Transverse colon (tissue), 4 donors: ENCODE measurements around the gene CRISP2. TPM values are rescaled to one million over a fixed set of nuclear protein-coding genes. Genes with fewer than 3 reads are reported as not detected.
"Not testable (repeated sequence)": the region's sequence is repeated elsewhere in the genome, so short reads cannot be mapped to it uniquely, and the experiment has no call there.

Experiments used
- DNase-seq: peaks from one replicate; pipeline ENCODE4 v3.0.0-alpha.2; 2019
- H3K27ac ChIP-seq, 4 donors: fragments of 200-600 bp; sonication (generic); 2 replicates each; pipeline ENCODE4 v1.5.1; 2016 to 2018; ENCODE audit warnings: inconsistent platforms in 4 of 4
- H3K27me3 ChIP-seq: fragments of 200-600 bp; sonication (generic); 2 replicates; pipeline ENCODE4 v1.5.1; 2017; ENCODE audit warnings: inconsistent platforms
- H3K36me3 ChIP-seq, 4 donors: fragments of 200-600 bp; sonication (generic); 2 replicates each; pipeline ENCODE4 v1.5.1; 2017 to 2019; ENCODE audit warnings: inconsistent platforms in 4 of 4
- H3K4me1 ChIP-seq, 4 donors: fragments of 200-600 bp; sonication (generic); 2 replicates each; pipeline ENCODE4 v1.5.1; 2017 to 2020; ENCODE audit warnings: inconsistent platforms in 4 of 4
- H3K4me3 ChIP-seq, 4 donors: fragments of 200-600 bp; sonication (generic); 1 replicate in 1 of 4; 2 replicates in 3 of 4; pipeline versions ENCODE4 v1.5.1 to v1.6.1; 2017 to 2019; ENCODE audit warnings: inconsistent platforms in 4 of 4
- H3K9me3 ChIP-seq, 2 donors: fragments of 200-600 bp; sonication (generic); 2 replicates each; pipeline ENCODE4 v1.5.1; 2017 to 2019; ENCODE audit warnings: inconsistent platforms in 2 of 2
- EP300 ChIP-seq: sonication (generic); formaldehyde crosslinking; IDR thresholded peaks from one replicate; pipeline ENCODE4 v1.6.1; 2017; ENCODE audit warnings: antibody characterized with exemption, low read depth
- POLR2A ChIP-seq: fragments of 450-650 bp; IDR thresholded peaks from one replicate; pipeline ENCODE4 v1.6.1; 2016; ENCODE audit warnings: antibody characterized with exemption, mild to moderate bottlenecking, moderate library complexity
- POLR2AphosphoS5 ChIP-seq, 3 donors: sonication (generic); formaldehyde crosslinking; IDR thresholded peaks; one replicate each; pipeline ENCODE4 v1.6.1; 2016; ENCODE audit warnings: antibody characterized with exemption in 3 of 3
- WGBS, 2 donors: methylation state at CpG; one replicate each; pipeline ENCODE4 v1.1.5; 2018; ENCODE audit warnings: low coverage in 1 of 2; 5-methylcytosine and 5-hydroxymethylcytosine counted together
- in situ Hi-C, 4 donors: fragments of 200-750 bp; cut with MboI; loops; one replicate each; pipeline versions ENCODE4 v1.15.0 to v1.15.1; 2017; ENCODE audit warnings: low sequenced_read_pairs in 3 of 4, low pct_ligation_motif_present in 1 of 4, low pct_unique_long_range_greater_than_20kb in 1 of 4
- intact Hi-C: fragments of 100-400 bp; cut with DNase I; formaldehyde crosslinking; loops from one replicate; pipeline ENCODE4 v1.15.1; 2023; ENCODE audit warnings: low total_unique reads
- total RNA-seq, 4 donors: library from RNA; depleted of rRNA; stranded (reverse); fragments of >200 nt; gene quantifications; one replicate each; pipeline ENCODE4 v1.1.0, GENCODE V29; 2016
- TF ChIP-seq, protein P1 (sequence below), 5 experiments: fragments of 200-600 bp in 3 of 5; fragments of 450-650 bp in 2 of 5; sonication (generic) in 3 of 5; IDR thresholded peaks; 1 replicate in 2 of 5; 2 replicates in 3 of 5; pipeline ENCODE4 v1.5.1; 2016 to 2017; ENCODE audit warnings: antibody characterized with exemption in 5 of 5, inconsistent platforms in 3 of 5, mild to moderate bottlenecking in 2 of 5, moderate library complexity in 1 of 5

Gene CRISP2
- total RNA-seq, 4 donors from 2014 or later: not detected

DNA sequence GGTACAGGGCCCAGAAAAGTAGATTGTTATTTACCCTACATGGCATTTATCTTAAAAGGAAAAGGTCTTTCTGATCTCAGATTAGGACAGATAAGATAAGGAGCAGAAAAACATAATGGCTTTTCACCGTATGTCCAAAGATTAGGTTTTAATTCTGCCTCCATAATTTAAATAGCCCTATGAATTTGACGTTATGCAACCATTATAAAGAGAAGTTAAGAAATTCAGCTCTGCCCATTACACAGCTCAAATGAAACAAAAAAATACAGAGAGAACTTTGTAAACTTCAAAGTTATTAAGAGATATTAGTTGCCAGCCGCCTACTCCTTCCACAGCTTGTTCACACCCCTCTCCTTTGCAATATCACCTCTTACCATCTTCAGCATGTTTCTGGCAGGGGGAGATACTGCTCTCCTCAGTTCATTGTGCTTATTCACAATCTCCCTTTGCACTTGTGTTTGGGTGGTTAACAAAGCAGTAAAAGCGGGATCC, 22.7 kb upstream of the CRISP2 start:
- Histone ChIP-seq H3K9me3 (no peaks in the 10 kb centered on the region), H3K4me3 (no peak overlapping the region), H3K36me3 (no peaks in the 10 kb centered on the region), H3K27me3 (no peaks in the 10 kb centered on the region), H3K4me1 (no peaks in the 10 kb centered on the region), H3K27ac (no peak overlapping the region)
- intact Hi-C loops: no loop called here
- in situ Hi-C loops: no loop called here
- TF ChIP-seq EP300 (no peak), POLR2A (no peak), POLR2AphosphoS5 (IDR thresholded peaks at IDR 0.05) (no peak)
- TF ChIP-seq, protein P1, sequence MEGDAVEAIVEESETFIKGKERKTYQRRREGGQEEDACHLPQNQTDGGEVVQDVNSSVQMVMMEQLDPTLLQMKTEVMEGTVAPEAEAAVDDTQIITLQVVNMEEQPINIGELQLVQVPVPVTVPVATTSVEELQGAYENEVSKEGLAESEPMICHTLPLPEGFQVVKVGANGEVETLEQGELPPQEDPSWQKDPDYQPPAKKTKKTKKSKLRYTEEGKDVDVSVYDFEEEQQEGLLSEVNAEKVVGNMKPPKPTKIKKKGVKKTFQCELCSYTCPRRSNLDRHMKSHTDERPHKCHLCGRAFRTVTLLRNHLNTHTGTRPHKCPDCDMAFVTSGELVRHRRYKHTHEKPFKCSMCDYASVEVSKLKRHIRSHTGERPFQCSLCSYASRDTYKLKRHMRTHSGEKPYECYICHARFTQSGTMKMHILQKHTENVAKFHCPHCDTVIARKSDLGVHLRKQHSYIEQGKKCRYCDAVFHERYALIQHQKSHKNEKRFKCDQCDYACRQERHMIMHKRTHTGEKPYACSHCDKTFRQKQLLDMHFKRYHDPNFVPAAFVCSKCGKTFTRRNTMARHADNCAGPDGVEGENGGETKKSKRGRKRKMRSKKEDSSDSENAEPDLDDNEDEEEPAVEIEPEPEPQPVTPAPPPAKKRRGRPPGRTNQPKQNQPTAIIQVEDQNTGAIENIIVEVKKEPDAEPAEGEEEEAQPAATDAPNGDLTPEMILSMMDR (IDR thresholded peaks at IDR 0.05): no peak
- WGBS, 2 donors: 44 to 48% methylated on average over 4 of the region's 4 CpGs
- no peak for DNase-seq

DNA sequence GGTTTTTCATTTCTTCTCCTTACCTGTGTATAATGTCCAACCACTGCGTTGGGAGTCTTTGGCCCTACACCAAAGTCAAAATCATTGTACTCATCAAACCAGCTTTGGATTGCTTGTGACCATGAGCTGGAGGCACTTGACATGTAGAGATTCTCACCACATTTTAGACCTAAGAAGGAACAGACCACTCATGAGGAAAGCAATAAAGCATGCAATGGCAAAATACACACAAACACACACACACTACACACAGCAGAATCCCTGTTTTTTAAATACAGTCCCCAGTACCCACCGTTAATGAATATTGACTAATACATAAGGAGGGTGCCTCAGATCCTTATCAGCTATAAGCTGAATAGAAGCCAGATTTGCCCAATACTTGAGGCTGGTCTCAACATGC, 20.3 kb upstream of the CRISP2 start:
- Histone ChIP-seq H3K9me3 (no peaks in the 10 kb centered on the region), H3K27me3 (no peaks in the 10 kb centered on the region), H3K36me3 (no peaks in the 10 kb centered on the region), H3K27ac (no peak overlapping the region), H3K4me1 (no peaks in the 10 kb centered on the region), H3K4me3 (no peak overlapping the region)
- intact Hi-C loops: no loop called here
- 81 to 86% methylated on average over 1 to 2 of the region's 2 CpGs for WGBS, 2 donors
- no peak for TF ChIP-seq POLR2A
- TF ChIP-seq EP300: no peak
- TF ChIP-seq, protein P1 (IDR thresholded peaks at IDR 0.05): no peak
- no peak for TF ChIP-seq POLR2AphosphoS5 (IDR thresholded peaks at IDR 0.05)
- in situ Hi-C loops: no loop called here
- no peak for DNase-seq

DNA sequence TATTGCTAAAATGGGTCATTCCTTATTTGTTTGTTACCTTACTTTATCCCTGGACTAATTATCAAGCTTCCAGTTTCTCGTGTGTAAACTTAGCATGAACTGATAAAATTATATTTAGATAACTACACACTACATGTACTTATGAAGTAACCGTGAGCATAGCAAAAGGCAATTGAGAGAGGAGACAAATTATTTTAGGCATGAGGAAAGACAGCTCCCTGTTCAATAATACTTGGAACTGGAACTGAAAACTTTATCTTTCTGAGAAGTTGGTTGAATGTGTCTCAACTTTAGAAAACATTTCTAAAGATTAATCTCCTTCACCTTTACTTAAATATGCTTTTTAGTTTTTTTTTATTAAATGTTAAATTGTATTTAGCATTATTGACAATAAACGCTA, 19.4 kb upstream of the CRISP2 start:
- Histone ChIP-seq H3K36me3 (no peaks in the 10 kb centered on the region), H3K27ac (no peak overlapping the region), H3K27me3 (no peaks in the 10 kb centered on the region), H3K9me3 (no peaks in the 10 kb centered on the region), H3K4me1 (no peaks in the 10 kb centered on the region), H3K4me3 (no peak overlapping the region)
- no peak for DNase-seq
- TF ChIP-seq POLR2AphosphoS5 (IDR thresholded peaks at IDR 0.05): no peak
- TF ChIP-seq, protein P1 (IDR thresholded peaks at IDR 0.05): no peak
- no peak for TF ChIP-seq EP300
- no peak for TF ChIP-seq POLR2A
- in situ Hi-C loops (no loop called here), intact Hi-C loops (no loop called here)
- WGBS, 2 donors: 78 to 79% methylated on average over 3 of the region's 3 CpGs

DNA sequence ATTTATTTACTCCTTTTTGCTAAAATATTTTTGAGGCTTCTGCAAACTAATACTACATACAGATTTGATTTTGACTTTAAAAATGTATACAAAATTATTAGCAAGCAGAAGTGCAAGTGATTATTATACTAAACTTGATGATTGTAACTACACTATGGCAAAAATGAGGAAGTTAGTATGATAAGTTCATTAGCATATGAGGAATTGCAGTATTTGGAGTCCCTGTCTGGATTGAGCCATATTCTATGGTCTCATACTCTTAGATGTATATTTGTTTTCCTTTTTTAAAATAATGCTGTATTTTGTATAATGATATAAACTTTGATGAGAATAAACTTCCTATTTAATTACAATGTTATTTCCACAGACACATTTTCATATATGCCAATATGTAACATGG, 16.9 kb upstream of the CRISP2 start:
- Histone ChIP-seq H3K4me1 (no peaks in the 10 kb centered on the region), H3K9me3 (no peaks in the 10 kb centered on the region), H3K4me3 (no peak overlapping the region), H3K27ac (no peak overlapping the region), H3K27me3 (no peaks in the 10 kb centered on the region), H3K36me3 (no peaks in the 10 kb centered on the region)
- DNase-seq: no peak
- in situ Hi-C loops: no loop called here
- TF ChIP-seq EP300 (no peak), POLR2AphosphoS5 (IDR thresholded peaks at IDR 0.05) (no peak), POLR2A (no peak)
- TF ChIP-seq, protein P1 (IDR thresholded peaks at IDR 0.05): no peak
- intact Hi-C loops: no loop called here

DNA sequence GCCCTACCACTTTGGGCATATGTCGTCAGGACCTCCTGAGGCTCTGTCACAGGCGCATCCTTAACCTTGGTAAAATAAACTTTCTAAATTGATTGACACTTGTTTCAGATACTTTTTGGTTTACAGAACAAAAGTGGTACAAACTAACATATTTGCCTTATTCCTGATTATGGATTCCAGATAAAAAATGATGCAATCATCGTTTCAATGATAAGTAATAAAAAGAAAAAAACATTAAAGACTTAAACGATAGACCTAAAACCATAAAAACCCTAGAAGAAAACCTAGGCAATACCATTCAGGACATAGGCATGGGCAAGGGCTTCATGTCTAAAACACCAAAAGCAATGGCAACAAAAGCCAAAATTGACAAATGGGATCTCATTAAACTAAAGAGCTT, 10.6 kb upstream of the CRISP2 start:
- H3K27me3 ChIP-seq, intact Hi-C loops, H3K4me1 ChIP-seq, H3K36me3 ChIP-seq, in situ Hi-C loops, H3K4me3 ChIP-seq, DNase-seq, H3K27ac ChIP-seq, H3K9me3 ChIP-seq: not testable (repeated sequence)
- 72 to 77% methylated on average over 4 of the region's 4 CpGs for WGBS, 2 donors
